A549 (cell line): ENCODE measurements around the gene WDSUB1. TPM values are rescaled to one million over a fixed set of nuclear protein-coding genes. Genes with fewer than 3 reads are reported as not detected.

Experiments
- ATAC-seq, 2 experiments: fragments of 200-7000 bp in 1 of 2; fragments of >200 bp in 1 of 2; cut with Nextera tagmentation in 1 of 2; cut with Tn5 transposase in 1 of 2; 3 replicates each; pipeline versions ENCODE4 v1.8.0 to v1.9.1; 2018 to 2020; ENCODE audit warnings: mild to moderate bottlenecking in 1 of 2, moderate library complexity in 1 of 2
- CTCF ChIA-PET: fragments of 300-600 bp; sonication (Branson Sonifier 250); formaldehyde crosslinking; extraction: SDS; loops from one replicate; lab custom pipeline; 2021; ENCODE audit warnings: antibody characterized with exemption, inconsistent platforms; lab: Yijun Ruan, JAX
- POLR2A ChIA-PET: fragments of 350-600 bp; formaldehyde crosslinking; extraction: SDS; loops from one replicate; lab custom pipeline; 2021; ENCODE audit warnings: antibody characterized with exemption, inconsistent platforms; lab: Yijun Ruan, JAX
- DNase-seq, 2 experiments: peaks; one replicate each; pipeline versions ENCODE4 v3.0.0 to v3.0.0-alpha.2; 2011 to 2016; ENCODE audit warnings: low read depth in 1 of 2, low spot score in 1 of 2
- FAIRE-seq: peaks from 2 replicates; lab custom pipeline; 2011; peaks lifted over from hg19 to GRCh38; lab: Jason Lieb, UNC
- H3K27ac ChIP-seq, 2 experiments: fragments of >200 bp; sonication (Bioruptor Twin); formaldehyde crosslinking; 3 replicates each; pipeline ENCODE4 v1.5.1; 2016 to 2017
- H3K4me1 ChIP-seq: fragments of >200 bp; sonication (Bioruptor Twin); formaldehyde crosslinking; 3 replicates; pipeline ENCODE4 v1.6.1; 2016
- H3K4me2 ChIP-seq: fragments of >200 bp; sonication (Bioruptor Twin); formaldehyde crosslinking; 3 replicates; pipeline ENCODE4 v1.6.1; 2016
- H3K4me3 ChIP-seq: fragments of >200 bp; sonication (Bioruptor Twin); formaldehyde crosslinking; 3 replicates; pipeline ENCODE4 v1.5.1; 2016
- H3K9me3 ChIP-seq: fragments of >200 bp; sonication (Bioruptor Twin); formaldehyde crosslinking; 3 replicates; pipeline ENCODE4 v1.6.1; 2016
- ATOH8 ChIP-seq: fragments of 250-450 bp; sonication (Bioruptor Pico); IDR thresholded peaks from 2 replicates; pipeline ENCODE4 v1.5.0; 2020; ENCODE audit warnings: low read depth, mild to moderate bottlenecking, moderate library complexity
- BHLHE40 ChIP-seq: IDR thresholded peaks from 2 replicates; pipeline ENCODE4 v1.6.1; 2012; ENCODE audit warnings: low read depth, low read length, inconsistent platforms
- CBX2 ChIP-seq: fragments of 200-600 bp; sonication (generic); IDR thresholded peaks from 2 replicates; pipeline ENCODE4 v1.6.1; 2016; ENCODE audit warnings: low read depth, mild to moderate bottlenecking, borderline replicate concordance
- CHD4 ChIP-seq: fragments of 200-600 bp; sonication (generic); IDR thresholded peaks from 2 replicates; pipeline ENCODE4 v1.6.1; 2016; ENCODE audit warnings: antibody characterized with exemption, mild to moderate bottlenecking, borderline replicate concordance
- ELK1 ChIP-seq: fragments of 150-350 bp; IDR thresholded peaks from 2 replicates; pipeline ENCODE4 v1.6.1; 2014; ENCODE audit warnings: low read depth, mild to moderate bottlenecking, low read length
- FOXS1 ChIP-seq: fragments of 250-450 bp; sonication (Bioruptor Pico); IDR thresholded peaks from 2 replicates; pipeline ENCODE4 v1.5.0; 2020; ENCODE audit warnings: mild to moderate bottlenecking, moderate library complexity
- HEYL ChIP-seq: fragments of 250-450 bp; sonication (Bioruptor Pico); IDR thresholded peaks from 2 replicates; pipeline ENCODE4 v1.8.0; 2021; ENCODE audit warnings: mild to moderate bottlenecking, moderate library complexity
- HOXA7 ChIP-seq: fragments of 250-450 bp; sonication (Bioruptor Pico); IDR thresholded peaks from 2 replicates; pipeline ENCODE4 v1.5.0; 2020; ENCODE audit warnings: mild to moderate bottlenecking, moderate library complexity
- HOXB13 ChIP-seq: fragments of 250-450 bp; sonication (Bioruptor Pico); IDR thresholded peaks from 2 replicates; pipeline ENCODE4 v1.5.0; 2020; ENCODE audit warnings: low read depth, mild to moderate bottlenecking, moderate library complexity
- KDM5A ChIP-seq: fragments of 200-600 bp; sonication (generic); IDR thresholded peaks from 2 replicates; pipeline ENCODE4 v1.6.1; 2016; ENCODE audit warnings: antibody characterized with exemption, mild to moderate bottlenecking
- MAFK ChIP-seq: fragments of 450-650 bp; IDR thresholded peaks from 2 replicates; pipeline ENCODE4 v1.6.1; 2014; ENCODE audit not compliant: partially characterized antibody
- POLR2AphosphoS2 ChIP-seq: conservative IDR thresholded peaks from 2 replicates; pipeline ENCODE4 v1.6.1; 2012; ENCODE audit warnings: low read length, improper control_type of control experiment, inconsistent platforms
- RNF2 ChIP-seq: fragments of 200-600 bp; sonication (generic); IDR thresholded peaks from 2 replicates; pipeline ENCODE4 v1.6.1; 2016; ENCODE audit warnings: low read depth, mild to moderate bottlenecking, antibody characterized with exemption, moderate library complexity, borderline replicate concordance
- USF2 ChIP-seq: fragments of 450-650 bp; IDR thresholded peaks from 2 replicates; pipeline ENCODE4 v1.6.1; 2014; ENCODE audit warnings: antibody characterized with exemption
- ZC3H11A ChIP-seq: fragments of 450-650 bp; IDR thresholded peaks from 2 replicates; pipeline ENCODE4 v1.6.1; 2014; ENCODE audit warnings: antibody characterized with exemption, mild to moderate bottlenecking
- WGBS: methylation state at CpG from one replicate; pipeline ENCODE4 v1.1.6; 2017; ENCODE audit errors: missing lambda C conversion rate; 5-methylcytosine and 5-hydroxymethylcytosine counted together
- polyA plus RNA-seq, 4 experiments: library from polyadenylated mRNA; depleted of rRNA in 3 of 4; stranded (reverse); fragments of >200 nt; fragmentation: RNase III in 1 of 4; extraction: RNeasy Plus Mini Kit Qiagen cat#74134 plus additional on column Dnase treatment in 1 of 4; gene quantifications; 2 replicates in 3 of 4; 3 replicates in 1 of 4; pipeline ENCODE4 v1.2.3, GENCODE V29; 2011 to 2017
- TF ChIP-seq, protein P1 (sequence below): IDR thresholded peaks from 2 replicates; pipeline ENCODE4 v1.6.1; 2012
- TF ChIP-seq, protein P2 (sequence below): fragments of >200 bp; sonication (Bioruptor Twin); formaldehyde crosslinking; IDR thresholded peaks from 3 replicates; pipeline ENCODE4 v1.6.1; 2016

WDSUB1 gene
- polyA plus RNA-seq, 2 of the 4 experiments (the other 2 are of a cell fraction) = 9.1 to 11.7 TPM

- Histone ChIP-seq H3K4me2 (no peak overlapping the region), H3K4me1 (no peaks in the 10 kb centered on the region), H3K27ac (no peak overlapping the region), H3K4me3 (no peak overlapping the region), H3K9me3 (no peaks in the 10 kb centered on the region)
- ChIA-PET POLR2A (interaction anchor here (0.6 kb wide), 1 partner anchor 434 kb away, joined by 6 read pairs; no protein-coding TSS in a partner anchor), CTCF (no interaction called here)
- TF ChIP-seq RNF2 (no peak), MAFK (peak; percentile 58)
- DNase-seq = no peak
- no peak for ATAC-seq
- WGBS = 98% methylated on average over 7 of the region's 7 CpGs
- no peak for FAIRE-seq
Observed at GRCh38 chr2:159246325-159246988, 40.0 kb downstream of the WDSUB1 start.

DNA sequence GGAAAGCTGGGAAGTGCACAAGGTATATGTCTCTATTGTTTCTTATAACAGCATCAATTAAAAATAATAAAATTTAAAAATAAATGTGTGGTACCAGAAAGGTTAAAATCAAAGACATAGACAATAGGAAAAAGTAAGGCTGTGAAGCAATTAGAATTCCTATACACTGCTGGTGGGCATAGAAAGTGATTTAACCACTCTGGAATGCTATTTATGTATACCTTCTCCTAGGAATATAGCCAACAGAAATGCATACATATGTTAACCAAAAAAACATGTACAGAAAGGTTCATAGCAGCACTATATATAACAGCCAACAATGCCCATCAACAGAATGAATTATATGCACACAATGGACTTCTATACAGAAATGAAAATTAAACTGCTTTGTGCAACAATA is 43.0 kb downstream of the WDSUB1 start:
- DNase-seq (no peak), ATAC-seq (no peak), FAIRE-seq (no peak)
- no peak overlapping the region for H3K4me2 ChIP-seq
- no peaks in the 10 kb centered on the region for H3K9me3 ChIP-seq
- TF ChIP-seq BHLHE40 = no peak
- TF ChIP-seq KDM5A = no peak
- no peak for TF ChIP-seq POLR2AphosphoS2
- TF ChIP-seq, protein P1, sequence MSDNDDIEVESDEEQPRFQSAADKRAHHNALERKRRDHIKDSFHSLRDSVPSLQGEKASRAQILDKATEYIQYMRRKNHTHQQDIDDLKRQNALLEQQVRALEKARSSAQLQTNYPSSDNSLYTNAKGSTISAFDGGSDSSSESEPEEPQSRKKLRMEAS = no peak
- no peak for TF ChIP-seq HOXB13 (CRISPR knock-in tag)
- TF ChIP-seq FOXS1 (CRISPR knock-in tag) = no peak
- TF ChIP-seq HOXA7 (CRISPR knock-in tag) = no peak
- no peak for TF ChIP-seq ZC3H11A
- TF ChIP-seq CBX2 = no peak
- TF ChIP-seq ATOH8 (CRISPR knock-in tag) = no peak
- TF ChIP-seq CHD4 = no peak
- TF ChIP-seq MAFK = no peak
- TF ChIP-seq HEYL (CRISPR knock-in tag) = no peak
- TF ChIP-seq ELK1 = no peak
- TF ChIP-seq USF2 = no peak
- no peaks in the 10 kb centered on the region for H3K4me1 ChIP-seq
- no peak overlapping the region for H3K4me3 ChIP-seq
- CTCF ChIA-PET = no interaction called here
- POLR2A ChIA-PET = no interaction called here
- H3K27ac ChIP-seq = no peak overlapping the region

- ChIA-PET CTCF (no interaction called here), POLR2A (no interaction called here)
- H3K4me3 ChIP-seq = no peak overlapping the region
- no peak overlapping the region for H3K4me2 ChIP-seq
- DNase-seq (no peak), FAIRE-seq (no peak), ATAC-seq (no peak)
- 87% methylated on average over 6 of the region's 6 CpGs for WGBS
- H3K4me1 ChIP-seq = no peaks in the 10 kb centered on the region
- no peak overlapping the region for H3K27ac ChIP-seq
- TF ChIP-seq MAFK = peak; percentile 73
- TF ChIP-seq, protein P2, sequence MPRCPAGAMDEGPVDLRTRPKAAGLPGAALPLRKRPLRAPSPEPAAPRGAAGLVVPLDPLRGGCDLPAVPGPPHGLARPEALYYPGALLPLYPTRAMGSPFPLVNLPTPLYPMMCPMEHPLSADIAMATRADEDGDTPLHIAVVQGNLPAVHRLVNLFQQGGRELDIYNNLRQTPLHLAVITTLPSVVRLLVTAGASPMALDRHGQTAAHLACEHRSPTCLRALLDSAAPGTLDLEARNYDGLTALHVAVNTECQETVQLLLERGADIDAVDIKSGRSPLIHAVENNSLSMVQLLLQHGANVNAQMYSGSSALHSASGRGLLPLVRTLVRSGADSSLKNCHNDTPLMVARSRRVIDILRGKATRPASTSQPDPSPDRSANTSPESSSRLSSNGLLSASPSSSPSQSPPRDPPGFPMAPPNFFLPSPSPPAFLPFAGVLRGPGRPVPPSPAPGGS = no peak
- H3K9me3 ChIP-seq = no peaks in the 10 kb centered on the region
Observed at GRCh38 chr2:159234868-159235267, 51.6 kb downstream of the WDSUB1 start.
